ENCODE measurements around the gene ALDH4A1.
"Not testable (repeated sequence)": the region's sequence is repeated elsewhere in the genome, so short reads cannot be mapped to it uniquely, and the experiment has no call there.

The ALDH4A1 gene

GRCh38 chr1:18854331-18855025 is 47.9 kb downstream of the ALDH4A1 start:
- H3K4me3 ChIP-seq (ENCODE audit: low read depth, low read length), result no peak overlapping the region
- no peak for DNase-seq (ENCODE audit: low read depth, low spot score)
- no peak for TF ChIP-seq CTCF (IDR thresholded peaks at IDR 0.05; ENCODE audit: low read depth, low read length)
- in situ Hi-C loops (cut with HindIII; ENCODE audit: low sequenced_read_pairs), result no loop called here

GRCh38 chr1:18852501-18852900 is 49.9 kb downstream of the ALDH4A1 start:
- TF ChIP-seq CTCF (IDR thresholded peaks at IDR 0.05; ENCODE audit: low read depth, low read length), result no peak
- H3K4me3 ChIP-seq (ENCODE audit: low read depth, low read length), result no peak overlapping the region
- no peak for DNase-seq (ENCODE audit: low read depth, low spot score)
- in situ Hi-C loops (cut with HindIII; ENCODE audit: low sequenced_read_pairs), result no loop called here

GRCh38 chr1:18849261-18849711 is 53.1 kb downstream of the ALDH4A1 start:
- TF ChIP-seq CTCF (IDR thresholded peaks at IDR 0.05; ENCODE audit: low read depth, low read length), result no peak
- in situ Hi-C loops (cut with HindIII; ENCODE audit: low sequenced_read_pairs), result no loop called here
- DNase-seq (ENCODE audit: low read depth, low spot score), result no peak
- no peak overlapping the region for H3K4me3 ChIP-seq (ENCODE audit: low read depth, low read length)

GRCh38 chr1:18847723-18848122 is 54.6 kb downstream of the ALDH4A1 start:
- in situ Hi-C loops (cut with HindIII; ENCODE audit: low sequenced_read_pairs); DNase-seq (ENCODE audit: low read depth, low spot score); H3K4me3 ChIP-seq (ENCODE audit: low read depth, low read length): not testable (repeated sequence)

- in situ Hi-C loops (cut with HindIII; ENCODE audit: low sequenced_read_pairs), result no loop called here
- no peak for DNase-seq (ENCODE audit: low read depth, low spot score)
- H3K4me3 ChIP-seq (ENCODE audit: low read depth, low read length), result no peak overlapping the region
- TF ChIP-seq CTCF (IDR thresholded peaks at IDR 0.05; ENCODE audit: low read depth, low read length), result no peak
These were observed 62.2 kb downstream of the ALDH4A1 start for GRCh38 chr1:18840145-18840544.

GRCh38 chr1:18836654-18837053 is 65.7 kb downstream of the ALDH4A1 start:
- no peak overlapping the region for H3K4me3 ChIP-seq (ENCODE audit: low read depth, low read length)
- in situ Hi-C loops (cut with HindIII; ENCODE audit: low sequenced_read_pairs), result no loop called here
- TF ChIP-seq CTCF (IDR thresholded peaks at IDR 0.05; ENCODE audit: low read depth, low read length), result no peak
- DNase-seq (ENCODE audit: low read depth, low spot score), result no peak

- DNase-seq (ENCODE audit: low read depth, low spot score); H3K4me3 ChIP-seq (ENCODE audit: low read depth, low read length); in situ Hi-C loops (cut with HindIII; ENCODE audit: low sequenced_read_pairs): not testable (repeated sequence)
These were observed 70.0 kb downstream of the ALDH4A1 start for GRCh38 chr1:18832319-18832718.

- no peak for DNase-seq (ENCODE audit: low read depth, low spot score)
- no peak overlapping the region for H3K4me3 ChIP-seq (ENCODE audit: low read depth, low read length)
- no peak for TF ChIP-seq CTCF (IDR thresholded peaks at IDR 0.05; ENCODE audit: low read depth, low read length)
- in situ Hi-C loops (cut with HindIII; ENCODE audit: low sequenced_read_pairs), result no loop called here
These were observed 70.7 kb downstream of the ALDH4A1 start for GRCh38 chr1:18831656-18832055.

All from astrocyte of the spinal cord (primary cell).